A549 (cell line): Measurements from ENCODE around the gene PRAC1. TPM values are rescaled to one million over a fixed set of nuclear protein-coding genes. Genes with fewer than 3 reads are reported as not detected.

ENCODE experiments used
- ATAC-seq, 2 experiments: fragments of 200-7000 bp in 1 of 2; fragments of >200 bp in 1 of 2; cut with Nextera tagmentation in 1 of 2; cut with Tn5 transposase in 1 of 2; 3 replicates each; pipeline versions ENCODE4 v1.8.0 to v1.9.1; 2018 to 2020; ENCODE audit warnings: mild to moderate bottlenecking in 1 of 2, moderate library complexity in 1 of 2
- CTCF ChIA-PET: fragments of 300-600 bp; sonication (Branson Sonifier 250); formaldehyde crosslinking; extraction: SDS; loops from one replicate; lab custom pipeline; 2021; ENCODE audit warnings: antibody characterized with exemption, inconsistent platforms; lab: Yijun Ruan, JAX
- POLR2A ChIA-PET: fragments of 350-600 bp; formaldehyde crosslinking; extraction: SDS; loops from one replicate; lab custom pipeline; 2021; ENCODE audit warnings: antibody characterized with exemption, inconsistent platforms; lab: Yijun Ruan, JAX
- DNase-seq, 2 experiments: peaks; one replicate each; pipeline versions ENCODE4 v3.0.0 to v3.0.0-alpha.2; 2011 to 2016; ENCODE audit warnings: low read depth in 1 of 2, low spot score in 1 of 2
- FAIRE-seq: peaks from 2 replicates; lab custom pipeline; 2011; peaks lifted over from hg19 to GRCh38; lab: Jason Lieb, UNC
- H3K27ac ChIP-seq, 2 experiments: fragments of >200 bp; sonication (Bioruptor Twin); formaldehyde crosslinking; 3 replicates each; pipeline ENCODE4 v1.5.1; 2016 to 2017
- H3K4me1 ChIP-seq: fragments of >200 bp; sonication (Bioruptor Twin); formaldehyde crosslinking; 3 replicates; pipeline ENCODE4 v1.6.1; 2016
- H3K4me2 ChIP-seq: fragments of >200 bp; sonication (Bioruptor Twin); formaldehyde crosslinking; 3 replicates; pipeline ENCODE4 v1.6.1; 2016
- H3K4me3 ChIP-seq: fragments of >200 bp; sonication (Bioruptor Twin); formaldehyde crosslinking; 3 replicates; pipeline ENCODE4 v1.5.1; 2016
- H3K9me3 ChIP-seq: fragments of >200 bp; sonication (Bioruptor Twin); formaldehyde crosslinking; 3 replicates; pipeline ENCODE4 v1.6.1; 2016
- ATOH8 ChIP-seq: fragments of 250-450 bp; sonication (Bioruptor Pico); IDR thresholded peaks from 2 replicates; pipeline ENCODE4 v1.5.0; 2020; ENCODE audit warnings: low read depth, mild to moderate bottlenecking, moderate library complexity
- CBX2 ChIP-seq: fragments of 200-600 bp; sonication (generic); IDR thresholded peaks from 2 replicates; pipeline ENCODE4 v1.6.1; 2016; ENCODE audit warnings: low read depth, mild to moderate bottlenecking, borderline replicate concordance
- CEBPB ChIP-seq, 2 experiments: fragments of >200 bp in 1 of 2; sonication (Bioruptor Twin) in 1 of 2; formaldehyde crosslinking in 1 of 2; IDR thresholded peaks; 2 replicates each; pipeline ENCODE4 v1.6.1; 2012 to 2016
- CHD2 ChIP-seq: fragments of 150-350 bp; IDR thresholded peaks from 2 replicates; pipeline ENCODE4 v1.6.1; 2014; ENCODE audit warnings: low read length; ENCODE audit not compliant: partially characterized antibody
- EHMT2 ChIP-seq: fragments of 200-600 bp; sonication (generic); IDR thresholded peaks from 2 replicates; pipeline ENCODE4 v1.6.1; 2016; ENCODE audit warnings: antibody characterized with exemption, low read depth, mild to moderate bottlenecking, moderate library complexity
- EP300 ChIP-seq, 2 experiments: fragments of >200 bp; sonication (Bioruptor Twin); formaldehyde crosslinking; IDR thresholded peaks; 2 replicates in 1 of 2; 3 replicates in 1 of 2; pipeline ENCODE4 v1.6.1; 2016 to 2017
- FOSB ChIP-seq: fragments of 250-450 bp; sonication (Bioruptor Pico); IDR thresholded peaks from 2 replicates; pipeline ENCODE4 v1.5.0; 2020; ENCODE audit warnings: mild to moderate bottlenecking, moderate library complexity
- FOSL2 ChIP-seq, 2 experiments: fragments of 450-650 bp in 1 of 2; fragments of >200 bp in 1 of 2; sonication (Bioruptor Twin) in 1 of 2; formaldehyde crosslinking; IDR thresholded peaks; 2 replicates each; pipeline versions ENCODE4 v1.5.0 to v1.6.1; 2016 to 2020; ENCODE audit warnings: mild to moderate bottlenecking in 1 of 2, moderate library complexity in 1 of 2
- HDAC2 ChIP-seq: fragments of 200-600 bp; sonication (generic); IDR thresholded peaks from 2 replicates; pipeline ENCODE4 v1.6.1; 2016
- HOXA7 ChIP-seq: fragments of 250-450 bp; sonication (Bioruptor Pico); IDR thresholded peaks from 2 replicates; pipeline ENCODE4 v1.5.0; 2020; ENCODE audit warnings: mild to moderate bottlenecking, moderate library complexity
- HOXB13 ChIP-seq: fragments of 250-450 bp; sonication (Bioruptor Pico); IDR thresholded peaks from 2 replicates; pipeline ENCODE4 v1.5.0; 2020; ENCODE audit warnings: low read depth, mild to moderate bottlenecking, moderate library complexity
- HOXB5 ChIP-seq: fragments of 250-450 bp; sonication (Bioruptor Pico); IDR thresholded peaks from 2 replicates; pipeline ENCODE4 v1.5.0; 2020; ENCODE audit warnings: mild to moderate bottlenecking, moderate library complexity
- JUNB ChIP-seq: fragments of >200 bp; sonication (Bioruptor Twin); formaldehyde crosslinking; IDR thresholded peaks from 2 replicates; pipeline ENCODE4 v1.6.1; 2016
- MAZ ChIP-seq: fragments of 150-350 bp; IDR thresholded peaks from 2 replicates; pipeline ENCODE4 v1.6.1; 2014; ENCODE audit warnings: antibody characterized with exemption, low read depth, low read length, borderline replicate concordance
- MYC ChIP-seq: IDR thresholded peaks from 2 replicates; pipeline ENCODE4 v1.6.1; 2012; ENCODE audit warnings: mild to moderate bottlenecking, inconsistent platforms, low read length, improper control_type of control experiment, borderline replicate concordance
- NR3C1 ChIP-seq: fragments of >200 bp; sonication (Bioruptor Twin); formaldehyde crosslinking; IDR thresholded peaks from 3 replicates; pipeline ENCODE4 v1.6.1; 2017
- RCOR1 ChIP-seq: fragments of 150-350 bp; IDR thresholded peaks from 2 replicates; pipeline ENCODE4 v1.6.1; 2014; ENCODE audit warnings: antibody characterized with exemption, low read length, low read depth
- REST ChIP-seq: fragments of 200-600 bp; sonication (generic); IDR thresholded peaks from 2 replicates; pipeline ENCODE4 v1.6.1; 2016; ENCODE audit warnings: antibody characterized with exemption, mild to moderate bottlenecking, moderate library complexity
- RNF2 ChIP-seq: fragments of 200-600 bp; sonication (generic); IDR thresholded peaks from 2 replicates; pipeline ENCODE4 v1.6.1; 2016; ENCODE audit warnings: low read depth, mild to moderate bottlenecking, antibody characterized with exemption, moderate library complexity, borderline replicate concordance
- SREBF2 ChIP-seq: fragments of 450-650 bp; IDR thresholded peaks from 2 replicates; pipeline ENCODE4 v1.6.1; 2014; ENCODE audit warnings: mild to moderate bottlenecking, moderate library complexity
- WGBS: methylation state at CpG from one replicate; pipeline ENCODE4 v1.1.6; 2017; ENCODE audit errors: missing lambda C conversion rate; 5-methylcytosine and 5-hydroxymethylcytosine counted together
- polyA plus RNA-seq, 4 experiments: library from polyadenylated mRNA; depleted of rRNA in 3 of 4; stranded (reverse); fragments of >200 nt; fragmentation: RNase III in 1 of 4; extraction: RNeasy Plus Mini Kit Qiagen cat#74134 plus additional on column Dnase treatment in 1 of 4; gene quantifications; 2 replicates in 3 of 4; 3 replicates in 1 of 4; pipeline ENCODE4 v1.2.3, GENCODE V29; 2011 to 2017

Gene PRAC1
- polyA plus RNA-seq, 2 of the 4 experiments (the other 2 are of a cell fraction): not detected

- TF ChIP-seq CHD2: no peak
- no peak for TF ChIP-seq HOXA7 (CRISPR knock-in tag)
- TF ChIP-seq HDAC2: no peak
- TF ChIP-seq HOXB13: no peak
- no peak for TF ChIP-seq CBX2
- ChIA-PET CTCF (interaction anchor here (1.1 to 33.0 kb wide), 9 partner anchors 13 to 159 kb away, joined by 6 to 852 read pairs (median 171); partner anchors contain the start of gene TTLL6), POLR2A (no interaction called here)
- WGBS: 96% methylated on average over 1 of the region's 1 CpG
- Histone ChIP-seq H3K9me3 (no peaks in the 10 kb centered on the region), H3K4me1 (peaks cover 3% of the 10 kb centered on the region; the same call in 2 of the 3 replicates), H3K27ac (no peak overlapping the region), H3K4me3 (no peak overlapping the region), H3K4me2 (no peak overlapping the region)
- ATAC-seq: no peak
- FAIRE-seq: no peak
- DNase-seq: no peak
Measured at GRCh38 chr17:48721009-48721402, 1.3 kb downstream of the PRAC1 start.

GRCh38 chr17:48720266-48721008 is 1.9 kb downstream of the PRAC1 start:
- H3K9me3 ChIP-seq: no peaks in the 10 kb centered on the region
- no peak overlapping the region for H3K27ac ChIP-seq
- ChIA-PET CTCF (interaction anchor here (0.7 to 33.0 kb wide), 13 partner anchors 8 to 160 kb away, joined by 3 to 852 read pairs (median 11); partner anchors contain the start of genes HOXB13 and TTLL6), POLR2A (no interaction called here)
- H3K4me1 ChIP-seq: peaks cover 9% of the 10 kb centered on the region; the same call in 2 of the 3 replicates
- H3K4me3 ChIP-seq: no peak overlapping the region
- WGBS: 76% methylated on average over 11 of the region's 11 CpGs
- H3K4me2 ChIP-seq: no peak overlapping the region
- no peak for TF ChIP-seq REST
- TF ChIP-seq FOSL2 (IDR thresholded peaks at IDR 0.05): no peak
- no peak for TF ChIP-seq FOSL2 (CRISPR knock-in tag; IDR thresholded peaks at IDR 0.05)
- no peak for TF ChIP-seq CHD2
- TF ChIP-seq MAZ: no peak
- no peak for TF ChIP-seq FOSB
- TF ChIP-seq HOXB5 (CRISPR knock-in tag): no peak
- no peak for TF ChIP-seq ATOH8 (CRISPR knock-in tag)
- no peak for TF ChIP-seq JUNB
- TF ChIP-seq RCOR1: no peak
- TF ChIP-seq SREBF2: no peak
- no peak for TF ChIP-seq RNF2
- TF ChIP-seq EHMT2: no peak
- no peak for TF ChIP-seq MYC
- no peak for TF ChIP-seq EP300 (IDR thresholded peaks at IDR 0.05)
- TF ChIP-seq NR3C1: no peak
- TF ChIP-seq CEBPB (IDR thresholded peaks at IDR 0.05): no peak
- no peak for DNase-seq
- no peak for ATAC-seq
- FAIRE-seq: no peak
